Glomerular endothelial cell (primary cell): ENCODE data around the gene VILL. TPM values are rescaled to one million over a fixed set of nuclear protein-coding genes. Genes with fewer than 3 reads are reported as not detected.
"Not testable (repeated sequence)": the region's sequence is repeated elsewhere in the genome, so short reads cannot be mapped to it uniquely, and the experiment has no call there.

Experiments
- DNase-seq: peaks from one replicate; pipeline ENCODE4 v3.0.0-alpha.2; 2011; ENCODE audit warnings: low read depth, low spot score; ENCODE audit errors: extremely low read depth
- total RNA-seq: library from RNA; depleted of rRNA; stranded (reverse); fragments of >200 nt; gene quantifications from 2 replicates; pipeline ENCODE4 v1.2.3, GENCODE V29; 2015

The VILL gene
- total RNA-seq, 1 donor from 2014 or later, result 7.6 TPM

- no peak for DNase-seq
These were observed 27.6 kb upstream of the VILL start for GRCh38 chr3:37963016-37963415.

- no peak for DNase-seq
These were observed 27.0 kb upstream of the VILL start for GRCh38 chr3:37963635-37964034.

GRCh38 chr3:37964146-37964545, 26.4 kb upstream of the VILL start:
- no peak for DNase-seq

- no peak for DNase-seq
These were observed 25.9 kb upstream of the VILL start for GRCh38 chr3:37964716-37965115.

GRCh38 chr3:37967260-37967881, 23.2 kb upstream of the VILL start:
- DNase-seq, result no peak

- DNase-seq, result no peak
These were observed 22.4 kb upstream of the VILL start for GRCh38 chr3:37968199-37968598.

GRCh38 chr3:37968813-37969595, 21.6 kb upstream of the VILL start:
- DNase-seq, result no peak

- no peak for DNase-seq
These were observed 20.9 kb upstream of the VILL start for GRCh38 chr3:37969596-37970100.

- DNase-seq, result no peak
These were observed 19.8 kb upstream of the VILL start for GRCh38 chr3:37970802-37971201.

- no peak for DNase-seq
These were observed 19.1 kb upstream of the VILL start for GRCh38 chr3:37971467-37971866.

GRCh38 chr3:37972056-37972455, 18.5 kb upstream of the VILL start:
- DNase-seq, result not testable (repeated sequence)

GRCh38 chr3:37973246-37974054, 17.1 kb upstream of the VILL start:
- DNase-seq, result no peak

GRCh38 chr3:37974121-37975083, 16.2 kb upstream of the VILL start:
- no peak for DNase-seq

GRCh38 chr3:37979541-37980461, 10.8 kb upstream of the VILL start:
- no peak for DNase-seq

- no peak for DNase-seq
These were observed 9.9 kb upstream of the VILL start for GRCh38 chr3:37980462-37981347.

- DNase-seq, result no peak
These were observed 9.3 kb upstream of the VILL start for GRCh38 chr3:37981348-37981664.

GRCh38 chr3:37982331-37982730, 8.3 kb upstream of the VILL start:
- no peak for DNase-seq

- DNase-seq, result no peak
These were observed 6.5 kb upstream of the VILL start for GRCh38 chr3:37984051-37984450.
